SW480 (cell line): ENCODE data around the gene CGN.

Experiments
- DNase-seq: peaks from one replicate; pipeline ENCODE4 v3.0.0-alpha.2; 2016; ENCODE audit warnings: low spot score

The CGN gene

GRCh38 chr1:151510957-151511635 is at the start of gene CGN:
CGN (plus strand) TSS chr1:151511387; CDS start chr1:151518520, 7,133 bp downstream.
- peak; percentile 90 for DNase-seq

GRCh38 chr1:151461694-151462093 is 49.5 kb upstream of the CGN start:
- no peak for DNase-seq

GRCh38 chr1:151465026-151465425 is 46.2 kb upstream of the CGN start:
- no peak for DNase-seq

GRCh38 chr1:151472856-151473731 is 38.1 kb upstream of the CGN start:
- DNase-seq = peak; percentile 53

GRCh38 chr1:151474745-151475144 is 36.4 kb upstream of the CGN start:
- no peak for DNase-seq

- DNase-seq = no peak
Measured at GRCh38 chr1:151475175-151475574, 36.0 kb upstream of the CGN start.

GRCh38 chr1:151476083-151476482 is 35.1 kb upstream of the CGN start:
- DNase-seq = no peak

- no peak for DNase-seq
Measured at GRCh38 chr1:151477066-151477465, 34.1 kb upstream of the CGN start.

- no peak for DNase-seq
Measured at GRCh38 chr1:151478140-151478812, 32.9 kb upstream of the CGN start.

GRCh38 chr1:151478923-151479322 is 32.3 kb upstream of the CGN start:
- no peak for DNase-seq

- DNase-seq = no peak
Measured at GRCh38 chr1:151479462-151479861, 31.7 kb upstream of the CGN start.

- no peak for DNase-seq
Measured at GRCh38 chr1:151482017-151482416, 29.2 kb upstream of the CGN start.

- DNase-seq = no peak
Measured at GRCh38 chr1:151485685-151486255, 25.4 kb upstream of the CGN start.

GRCh38 chr1:151486557-151486956 is 24.6 kb upstream of the CGN start:
- DNase-seq = no peak

- no peak for DNase-seq
Measured at GRCh38 chr1:151491641-151492040, 19.5 kb upstream of the CGN start.

- DNase-seq = no peak
Measured at GRCh38 chr1:151492120-151492519, 19.1 kb upstream of the CGN start.

GRCh38 chr1:151493042-151493441 is 18.1 kb upstream of the CGN start:
- DNase-seq = no peak

- DNase-seq = peak; percentile 97
Measured at GRCh38 chr1:151494741-151495281, 16.4 kb upstream of the CGN start.

- no peak for DNase-seq
Measured at GRCh38 chr1:151495316-151495715, 15.9 kb upstream of the CGN start.

GRCh38 chr1:151499365-151499764 is 11.8 kb upstream of the CGN start:
- no peak for DNase-seq

- DNase-seq = no peak
Measured at GRCh38 chr1:151499930-151500329, 11.3 kb upstream of the CGN start.

GRCh38 chr1:151501474-151501873 is 9.7 kb upstream of the CGN start:
- no peak for DNase-seq
